Gastroesophageal sphincter (tissue), 2 donors: Measurements from ENCODE around the gene ATG4C.

Experiments used
- EP300 ChIP-seq: sonication (generic); formaldehyde crosslinking; IDR thresholded peaks from one replicate; pipeline ENCODE4 v1.6.1; 2017; ENCODE audit warnings: antibody characterized with exemption, mild to moderate bottlenecking
- POLR2A ChIP-seq, 2 donors: fragments of 450-650 bp; IDR thresholded peaks; one replicate each; pipeline ENCODE4 v1.6.1; 2017; ENCODE audit warnings: antibody characterized with exemption in 2 of 2, mild to moderate bottlenecking in 2 of 2, moderate library complexity in 1 of 2

DNA sequence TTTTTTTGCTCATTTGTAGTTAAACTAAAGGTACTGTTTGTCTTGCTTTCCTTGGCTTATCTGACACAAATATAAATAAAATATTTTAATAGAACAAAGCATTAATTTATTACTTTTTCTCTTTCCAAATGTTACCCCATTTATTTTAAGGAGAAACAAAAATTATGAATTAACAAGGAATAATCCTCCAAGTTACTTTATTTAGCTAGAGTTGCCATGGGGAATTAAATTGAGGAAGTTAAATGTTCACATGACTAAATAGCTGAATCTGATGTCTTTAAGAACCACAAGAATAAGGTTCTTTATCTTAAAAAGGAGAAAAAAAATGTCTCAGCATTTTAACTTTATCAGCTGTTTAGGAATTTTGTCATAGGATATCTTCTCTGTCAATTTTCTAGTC is 12.3 kb downstream of the ATG4C start:
- TF ChIP-seq POLR2A (IDR thresholded peaks at IDR 0.05) (no peak), EP300 (no peak)
